ENCODE data around the gene MAML3.

The MAML3 gene

DNA sequence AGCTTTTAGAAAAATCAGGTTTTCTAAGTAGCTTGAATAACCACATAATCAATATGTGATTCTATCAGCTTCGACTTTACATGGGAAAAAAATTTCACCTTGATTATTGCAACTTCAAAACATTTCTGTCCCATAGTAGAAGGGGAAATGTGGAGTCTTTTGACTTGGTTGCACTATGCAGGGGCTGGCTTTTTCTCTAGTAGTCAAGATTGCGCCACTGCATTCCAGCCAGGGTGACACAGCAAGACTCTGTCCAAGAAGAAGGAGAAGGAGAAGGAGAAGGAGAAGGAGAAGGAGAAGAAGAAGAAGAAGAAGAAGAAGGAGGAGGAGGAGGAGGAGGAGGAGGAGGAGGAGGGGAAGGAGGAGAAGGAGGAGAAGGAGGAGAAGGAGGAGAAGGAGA lies 84.9 kb downstream of the MAML3 start:
- no peak for DNase-seq

- DNase-seq, result no peak
These were observed 85.7 kb downstream of the MAML3 start for GRCh38 chr4:140068271-140068670.

DNA sequence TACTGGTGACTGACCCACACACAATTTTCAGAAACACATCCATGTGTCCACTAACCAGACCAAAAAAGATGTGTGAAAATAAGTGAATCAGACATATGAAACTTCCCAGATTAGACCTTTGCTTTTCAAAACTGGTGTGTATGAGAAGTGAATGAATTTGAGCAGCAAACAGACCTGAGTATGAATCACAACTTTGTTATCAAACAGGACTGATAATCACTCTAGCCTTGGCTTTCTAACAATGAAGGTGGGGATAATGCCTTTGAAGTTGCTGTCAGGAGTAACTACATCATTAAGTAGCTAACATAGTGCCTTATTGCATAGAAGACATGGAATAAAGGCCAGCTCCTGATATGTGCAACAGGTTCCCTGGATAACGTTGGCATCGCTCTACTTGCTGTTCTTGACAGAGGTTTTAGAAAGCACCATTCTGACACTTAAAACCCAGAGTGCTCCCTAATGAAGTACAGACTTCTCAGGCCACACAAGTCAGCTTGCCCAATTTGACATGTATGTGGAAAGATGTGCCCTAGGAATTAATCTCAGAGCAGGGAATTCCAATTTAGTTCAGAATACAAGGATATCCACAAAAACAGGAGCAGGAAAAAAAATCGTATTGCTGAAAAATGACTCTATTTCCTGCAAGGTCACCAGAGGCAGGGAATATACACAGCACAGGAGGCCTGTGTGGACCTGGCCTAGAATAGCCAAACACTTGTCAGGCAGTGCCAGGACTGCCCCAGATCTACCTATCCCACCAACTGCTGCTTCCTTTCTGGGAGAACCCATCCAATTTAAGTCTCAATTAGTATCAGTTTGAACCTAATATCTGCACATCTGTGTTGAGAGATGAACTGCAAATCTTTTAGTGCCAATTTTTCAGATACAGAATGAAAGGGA lies 87.7 kb downstream of the MAML3 start:
- DNase-seq, result no peak

DNA sequence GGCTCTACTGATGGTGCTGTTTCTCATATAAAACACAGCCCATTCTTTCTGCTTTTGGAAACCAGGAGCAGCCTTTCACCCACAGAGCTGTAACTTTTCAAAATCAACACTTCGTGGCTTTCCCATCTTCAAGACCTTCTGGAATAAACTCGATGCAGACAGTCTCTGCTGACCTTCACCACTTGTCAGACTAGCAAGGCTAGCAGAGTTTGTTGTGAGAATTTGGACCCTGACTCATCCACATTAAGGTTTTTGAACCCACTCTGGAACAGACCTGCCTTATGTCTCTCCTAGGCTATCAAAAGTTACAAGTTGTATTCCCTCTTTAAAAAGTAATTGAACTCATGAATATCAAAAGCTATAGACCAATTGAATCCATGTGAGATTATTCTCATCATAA lies 88.6 kb downstream of the MAML3 start:
- DNase-seq, result no peak

DNA sequence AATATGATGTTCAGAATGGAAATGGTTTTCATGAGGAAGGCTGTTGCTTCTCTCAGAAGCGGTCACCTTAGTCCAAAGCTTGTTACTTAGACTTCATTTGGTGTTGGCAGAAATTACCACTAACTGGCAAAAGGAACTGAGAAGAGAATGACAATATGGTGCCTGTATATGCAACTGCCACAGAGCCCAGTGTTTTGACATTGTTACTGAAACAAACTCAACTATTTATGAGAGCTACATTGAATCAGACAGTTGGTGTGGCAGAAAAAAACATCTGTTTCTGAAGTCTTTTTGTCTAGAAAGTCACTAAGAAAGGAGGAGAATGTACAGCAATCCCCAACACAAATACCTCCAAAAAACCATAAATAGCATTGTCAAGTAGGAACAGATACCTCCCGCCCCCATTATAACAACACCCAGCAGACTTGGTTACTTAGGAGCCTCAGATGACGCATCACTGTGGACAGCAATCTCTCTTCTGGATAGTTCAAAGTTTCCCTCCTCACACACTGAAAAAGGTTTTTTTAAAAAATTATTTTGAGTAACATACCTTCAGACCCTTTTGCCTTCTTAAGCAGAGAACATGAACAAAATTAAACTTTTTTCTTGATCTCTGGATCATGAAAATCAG lies 92.2 kb downstream of the MAML3 start:
- no peak for DNase-seq

- no peak for DNase-seq
These were observed 92.8 kb downstream of the MAML3 start for GRCh38 chr4:140061194-140061593.

DNA sequence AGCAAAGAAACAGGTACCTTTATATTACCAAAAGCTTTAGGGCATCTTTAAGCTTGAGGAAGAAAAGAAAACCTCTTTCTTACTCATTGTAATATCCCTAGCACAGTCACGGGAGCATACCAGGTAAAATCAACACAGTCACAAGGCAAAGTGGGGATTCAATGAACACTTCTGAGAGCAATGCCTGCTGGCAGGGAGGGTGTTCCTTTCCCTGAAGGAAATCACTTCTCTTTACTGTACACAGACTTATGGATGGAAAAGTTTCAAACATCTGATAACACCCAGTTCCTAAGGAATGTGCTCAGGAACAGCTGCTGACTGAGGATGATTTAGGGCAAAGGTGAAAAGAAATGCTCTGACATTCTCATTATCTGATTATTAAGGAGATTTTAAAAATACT lies 94.8 kb downstream of the MAML3 start:
- DNase-seq, result no peak

GRCh38 chr4:140057701-140058100 lies 96.3 kb downstream of the MAML3 start:
- no peak for DNase-seq

- no peak for DNase-seq
These were observed 98.0 kb downstream of the MAML3 start for GRCh38 chr4:140056015-140056414.

DNA sequence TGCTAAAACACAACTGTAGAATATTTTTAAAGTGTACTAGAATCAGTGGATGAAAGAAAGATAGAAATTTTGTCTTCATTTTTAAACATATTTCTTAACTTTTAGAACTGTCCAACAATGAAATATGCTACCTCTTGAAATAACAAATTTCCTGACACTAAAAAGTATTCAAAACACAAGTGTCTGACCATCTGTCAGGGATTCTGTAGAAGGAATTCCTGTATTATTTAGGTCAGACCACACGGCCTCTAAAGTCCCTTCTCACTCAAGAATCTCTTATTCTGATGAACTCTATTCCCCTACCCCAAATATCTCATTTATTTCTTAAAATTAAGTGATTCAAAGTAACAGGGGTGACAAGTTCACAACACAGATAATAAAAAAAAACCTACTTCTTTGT lies 99.1 kb downstream of the MAML3 start:
- DNase-seq, result no peak

- DNase-seq, result no peak
These were observed 100.8 kb downstream of the MAML3 start for GRCh38 chr4:140053185-140053584.

- peak in 1 of 2 experiments; percentile 52 for DNase-seq
These were observed 101.9 kb downstream of the MAML3 start for GRCh38 chr4:140052050-140052449.

GRCh38 chr4:140049849-140050637 lies 103.9 kb downstream of the MAML3 start:
- peak; percentile 72 to 89 for DNase-seq

- DNase-seq, result peak; percentile 89 to 97
These were observed 104.7 kb downstream of the MAML3 start for GRCh38 chr4:140049024-140049848.

GRCh38 chr4:140048419-140048995 lies 105.5 kb downstream of the MAML3 start:
- DNase-seq, result peak in 1 of 2 experiments; percentile 69

DNA sequence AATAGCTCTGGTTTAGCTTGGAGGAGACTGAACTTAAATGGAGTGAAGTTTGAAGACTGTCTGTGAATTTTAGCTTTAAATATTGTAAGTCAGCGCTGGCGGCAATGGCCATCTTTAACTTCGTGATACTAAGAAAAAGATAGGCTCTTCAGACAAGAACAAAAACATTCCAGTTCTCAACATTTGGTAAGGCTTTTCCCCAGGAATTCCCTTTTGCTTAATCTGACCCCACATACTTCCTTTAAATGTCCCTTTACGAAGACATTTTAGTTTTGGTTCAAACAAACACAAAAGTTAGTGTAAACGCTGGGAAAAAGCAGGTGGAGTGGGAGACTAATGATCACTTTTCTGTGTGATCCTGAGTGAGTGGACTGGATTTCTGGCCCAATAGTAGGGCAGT lies 106.2 kb downstream of the MAML3 start:
- DNase-seq, result no peak

- no peak for DNase-seq
These were observed 106.9 kb downstream of the MAML3 start for GRCh38 chr4:140047017-140047640.

- DNase-seq, result no peak
These were observed 107.4 kb downstream of the MAML3 start for GRCh38 chr4:140046543-140046942.

DNA sequence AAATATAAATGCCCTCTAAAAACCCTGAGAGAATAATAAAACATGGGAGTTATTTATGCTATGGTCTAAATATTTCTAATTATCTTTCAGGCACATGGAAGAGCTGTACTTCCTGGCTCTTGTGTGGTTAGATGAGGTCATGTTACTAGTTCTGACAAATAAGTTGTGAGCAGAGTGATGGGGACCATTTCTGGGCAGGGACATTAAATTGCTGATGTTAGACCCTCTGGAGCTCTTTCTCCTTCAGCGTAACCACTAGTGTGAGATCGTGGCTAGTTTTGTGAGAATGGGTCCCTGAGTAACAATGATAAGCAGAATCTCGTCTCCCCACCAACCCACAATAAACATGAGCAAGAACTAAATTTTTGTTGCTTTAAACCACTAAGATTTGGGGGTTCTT lies 108.0 kb downstream of the MAML3 start:
- DNase-seq, result no peak

- no peak for DNase-seq
These were observed 109.6 kb downstream of the MAML3 start for GRCh38 chr4:140044337-140044902.

- DNase-seq, result no peak
These were observed 111.3 kb downstream of the MAML3 start for GRCh38 chr4:140042634-140043033.
